GM18519 (cell line): ENCODE measurements around the gene GRAMD1B.
A peak's percentile ranks its signal among the peaks of the same experiment; 100 is the strongest.

Experiments used
- ATAC-seq: cut with Tn5 transposase; IDR thresholded peaks from one replicate; pipeline ENCODE4 v1.9.1; 2021; ENCODE audit warnings: mild to moderate bottlenecking, moderate library complexity; ENCODE audit not compliant: unreplicated experiment, low FRiP score

Gene GRAMD1B

GRCh38 chr11:123659965-123660364 is 229.9 kb downstream of the GRAMD1B start:
- ATAC-seq, result peak; percentile 91

DNA sequence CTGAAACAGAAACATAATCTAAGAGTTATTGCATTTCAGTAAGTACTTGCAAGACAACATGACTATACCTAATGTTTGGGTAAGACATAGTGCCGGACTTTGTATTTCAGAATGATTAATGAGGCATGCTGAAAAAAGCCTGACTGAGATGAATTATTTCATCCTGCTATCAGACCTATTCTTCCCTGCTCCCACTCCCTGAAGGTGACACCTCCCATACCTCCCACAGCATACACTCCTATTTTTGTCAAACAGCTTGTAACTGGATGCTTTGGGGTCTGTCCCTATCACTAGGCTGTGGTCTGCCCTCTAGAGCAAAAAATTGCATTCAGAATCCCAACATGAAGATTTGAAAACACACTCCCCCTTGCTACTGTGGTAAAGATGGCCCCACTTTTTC is 235.2 kb downstream of the GRAMD1B start:
- no peak for ATAC-seq

- no peak for ATAC-seq
Measured at GRCh38 chr11:123670081-123670480, 240.0 kb downstream of the GRAMD1B start.

GRCh38 chr11:123671534-123671933 is 241.5 kb downstream of the GRAMD1B start:
- ATAC-seq, result no peak

- no peak for ATAC-seq
Measured at GRCh38 chr11:123672568-123672967, 242.5 kb downstream of the GRAMD1B start.

GRCh38 chr11:123674297-123674696 is 244.2 kb downstream of the GRAMD1B start:
- ATAC-seq, result no peak
